GM13977 (cell line): ENCODE results near the gene NEK6.

Experiments used
- DNase-seq: peaks from one replicate; pipeline ENCODE4 v3.0.0; 2012; ENCODE audit warnings: low spot score
- in situ Hi-C: fragments of 300-500 bp; cut with MboI; formaldehyde crosslinking; loops from one replicate; pipeline ENCODE4 v1.12.0; 2022; ENCODE audit warnings: low sequenced_read_pairs, low pct_unique_long_range_greater_than_20kb, mixed read lengths, inconsistent platforms; ENCODE audit not compliant: unreplicated experiment
- TF ChIP-seq, protein P1 (sequence below): IDR thresholded peaks from 2 replicates; pipeline ENCODE4 v1.5.1; 2012; ENCODE audit warnings: mild to moderate bottlenecking, control low read depth; ENCODE audit not compliant: insufficient read depth; ENCODE audit errors: extremely low read depth, missing control alignments

NEK6 gene

DNA sequence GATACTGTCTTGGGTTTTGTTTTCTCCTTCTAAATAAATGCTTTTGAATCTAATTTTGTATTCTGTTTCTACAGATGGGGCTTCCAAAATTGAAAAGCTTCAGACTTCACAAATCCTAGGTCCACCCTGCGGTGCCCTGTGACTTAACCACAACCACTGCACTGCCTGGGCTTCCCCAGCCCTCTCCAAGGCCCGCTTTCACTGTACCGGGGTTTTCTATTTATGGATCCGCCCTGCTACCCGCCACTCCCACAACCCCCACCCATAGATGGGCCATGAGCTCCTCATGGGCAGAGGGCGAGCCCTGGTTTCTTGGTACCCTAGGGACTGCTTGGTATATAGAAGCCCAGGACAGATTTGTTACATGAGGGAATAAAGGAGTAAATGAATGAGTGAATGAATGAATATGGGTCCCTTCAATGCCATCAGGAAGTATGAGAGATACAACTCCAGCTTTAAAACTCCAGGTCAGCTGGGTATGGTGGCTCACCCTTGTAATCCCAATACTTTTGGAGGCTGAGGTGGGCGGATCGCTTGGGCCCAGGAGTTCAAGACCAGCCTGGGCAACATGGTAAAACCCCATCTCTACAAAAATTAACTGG is 39.8 kb upstream of the NEK6 start:
- TF ChIP-seq, protein P1, sequence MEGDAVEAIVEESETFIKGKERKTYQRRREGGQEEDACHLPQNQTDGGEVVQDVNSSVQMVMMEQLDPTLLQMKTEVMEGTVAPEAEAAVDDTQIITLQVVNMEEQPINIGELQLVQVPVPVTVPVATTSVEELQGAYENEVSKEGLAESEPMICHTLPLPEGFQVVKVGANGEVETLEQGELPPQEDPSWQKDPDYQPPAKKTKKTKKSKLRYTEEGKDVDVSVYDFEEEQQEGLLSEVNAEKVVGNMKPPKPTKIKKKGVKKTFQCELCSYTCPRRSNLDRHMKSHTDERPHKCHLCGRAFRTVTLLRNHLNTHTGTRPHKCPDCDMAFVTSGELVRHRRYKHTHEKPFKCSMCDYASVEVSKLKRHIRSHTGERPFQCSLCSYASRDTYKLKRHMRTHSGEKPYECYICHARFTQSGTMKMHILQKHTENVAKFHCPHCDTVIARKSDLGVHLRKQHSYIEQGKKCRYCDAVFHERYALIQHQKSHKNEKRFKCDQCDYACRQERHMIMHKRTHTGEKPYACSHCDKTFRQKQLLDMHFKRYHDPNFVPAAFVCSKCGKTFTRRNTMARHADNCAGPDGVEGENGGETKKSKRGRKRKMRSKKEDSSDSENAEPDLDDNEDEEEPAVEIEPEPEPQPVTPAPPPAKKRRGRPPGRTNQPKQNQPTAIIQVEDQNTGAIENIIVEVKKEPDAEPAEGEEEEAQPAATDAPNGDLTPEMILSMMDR, result no peak
- peak; percentile 14 for DNase-seq
- in situ Hi-C loops, result no loop called here

DNA sequence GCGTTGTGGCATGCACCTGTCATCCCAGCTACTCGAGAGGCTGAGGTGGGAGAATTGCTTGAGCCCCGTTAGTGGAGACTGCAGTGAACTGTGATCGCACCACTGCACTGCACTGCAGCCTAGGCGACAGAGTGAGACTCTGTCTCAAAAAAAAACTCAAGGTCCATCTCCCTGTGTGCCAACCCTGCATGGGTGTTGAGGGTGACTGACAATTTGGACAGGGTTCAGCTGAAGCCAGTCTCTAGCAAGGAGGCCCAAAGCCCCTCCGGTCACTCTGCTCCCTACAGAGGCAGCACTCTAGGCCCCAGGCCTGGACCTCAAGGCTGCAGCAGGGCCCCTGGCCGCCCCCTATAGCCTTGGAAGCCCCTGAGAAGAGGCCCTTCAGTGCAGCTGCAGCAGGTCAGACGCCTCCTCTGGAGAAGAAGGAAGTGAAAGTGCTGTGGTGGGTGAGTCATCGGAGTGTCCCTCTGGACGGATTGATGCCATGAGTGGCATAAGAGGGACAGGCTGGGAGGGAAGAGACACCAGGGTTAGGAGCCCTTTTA is 39.2 kb upstream of the NEK6 start:
- DNase-seq, result peak; percentile 81
- TF ChIP-seq, protein P1, result peak; percentile 20
- in situ Hi-C loops, result no loop called here

DNA sequence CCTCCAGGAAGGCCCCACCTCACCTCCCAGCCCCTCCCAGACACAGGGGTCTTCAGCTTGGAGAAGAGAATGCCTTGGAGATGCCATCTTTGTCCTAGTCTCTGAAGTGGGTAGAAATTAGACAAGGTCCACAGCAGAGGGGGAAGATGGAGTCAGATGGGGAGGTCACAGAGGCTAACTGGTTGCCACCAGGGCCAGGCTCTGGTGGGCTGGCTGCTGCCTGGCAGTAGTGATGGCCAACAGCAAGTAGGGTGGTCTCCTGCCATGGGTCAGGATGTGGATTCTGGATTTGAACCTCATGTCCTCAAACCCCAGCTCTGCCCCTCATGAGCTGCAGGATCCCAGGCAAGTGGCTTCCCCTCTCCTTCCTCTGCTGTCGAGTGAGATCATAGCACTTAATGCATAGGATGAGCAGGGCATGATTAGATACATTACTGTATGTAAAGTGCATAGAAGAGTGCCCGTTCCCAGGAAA is 38.7 kb upstream of the NEK6 start:
- peak; percentile 52 for DNase-seq
- TF ChIP-seq, protein P1, result no peak
- in situ Hi-C loops, result no loop called here

DNA sequence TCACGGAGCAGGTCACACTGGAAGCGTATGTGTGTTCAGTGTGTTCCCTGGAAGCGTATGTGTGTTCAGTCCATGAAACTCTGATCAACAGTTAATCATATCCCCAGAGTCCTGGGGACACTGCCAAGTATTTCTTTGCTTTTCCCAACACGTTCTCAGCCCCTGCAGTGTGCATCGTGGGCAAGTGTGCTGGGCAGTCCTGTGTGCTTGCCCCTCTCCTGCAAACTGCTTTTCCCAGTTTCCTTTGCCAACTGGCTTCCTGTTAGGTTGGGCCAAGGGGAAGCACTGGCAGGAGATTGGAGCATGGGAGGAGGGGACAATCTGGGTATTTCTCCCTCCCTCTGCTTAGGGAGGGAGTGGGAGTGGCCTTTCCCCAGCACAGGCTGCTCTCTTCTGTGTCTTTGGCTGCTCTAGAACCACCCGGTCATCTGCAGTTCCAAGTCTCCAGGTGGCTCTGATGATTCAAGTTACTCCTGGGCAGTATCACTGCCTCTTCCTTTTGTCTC is 36.8 kb upstream of the NEK6 start:
- in situ Hi-C loops, result no loop called here
- no peak for DNase-seq
- TF ChIP-seq, protein P1, result no peak

DNA sequence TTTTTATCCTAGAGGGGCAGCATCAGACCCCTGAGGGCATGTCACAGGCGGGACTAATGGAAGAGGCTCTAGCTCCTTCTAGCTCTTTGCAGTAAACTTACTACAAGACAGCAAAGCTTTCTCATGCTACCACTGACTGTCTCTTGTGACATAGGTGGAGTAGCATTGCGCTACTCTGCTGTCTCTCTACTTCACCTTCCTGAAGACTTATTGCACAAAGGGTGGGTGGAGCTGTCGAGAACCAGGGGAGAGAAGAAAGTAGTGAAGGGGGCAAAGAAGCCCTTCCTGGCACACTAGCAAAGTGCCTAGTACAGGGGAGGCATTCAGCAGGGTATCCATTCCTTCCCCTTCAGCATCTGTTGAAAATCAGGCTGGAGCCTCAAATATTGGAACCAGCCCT is 36.1 kb upstream of the NEK6 start:
- no peak for DNase-seq
- in situ Hi-C loops, result no loop called here
- TF ChIP-seq, protein P1, result no peak

DNA sequence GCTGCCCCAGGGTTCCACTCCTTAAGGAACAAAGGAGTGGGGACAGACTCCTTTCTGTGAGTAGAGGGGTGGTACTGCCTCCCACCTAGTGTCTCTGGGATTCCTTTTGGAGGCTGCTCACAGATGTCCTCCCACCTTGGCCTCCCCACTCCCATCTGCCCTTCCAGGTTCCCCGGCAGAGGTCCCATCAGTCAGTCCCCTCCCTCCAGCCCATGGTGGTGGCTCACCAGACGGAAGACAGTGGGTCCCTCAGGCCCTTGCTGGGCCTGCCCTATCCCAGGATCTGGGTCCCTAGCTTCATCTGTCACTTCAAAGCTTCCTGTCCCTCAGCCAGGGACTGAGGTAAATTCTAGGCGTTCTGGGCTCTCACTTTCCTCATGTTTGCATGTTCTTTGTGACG is 35.6 kb upstream of the NEK6 start:
- in situ Hi-C loops, result no loop called here
- DNase-seq, result no peak
- TF ChIP-seq, protein P1, result no peak
